NCI-H2171 (cell line): ENCODE results near the gene EXOC3.

ENCODE experiments used
- DNase-seq: peaks from one replicate; lab custom pipeline; 2025; lab: John Stamatoyannopoulos, UW

EXOC3 gene

GRCh38 chr5:439181-439580 lies 3.8 kb upstream of the EXOC3 start:
- DNase-seq = no peak

GRCh38 chr5:439636-440035 lies 3.3 kb upstream of the EXOC3 start:
- no peak for DNase-seq

GRCh38 chr5:440401-441201 lies 2.4 kb upstream of the EXOC3 start:
- no peak for DNase-seq

- no peak for DNase-seq
Observed at GRCh38 chr5:441996-442334, 1.0 kb upstream of the EXOC3 start.

GRCh38 chr5:443239-444151 lies 519 bp downstream of the EXOC3 start:
- no peak for DNase-seq

GRCh38 chr5:444226-444625 lies 1.2 kb downstream of the EXOC3 start:
- DNase-seq = no peak

- DNase-seq = no peak
Observed at GRCh38 chr5:445591-445990, 2.6 kb downstream of the EXOC3 start.

- DNase-seq = no peak
Observed at GRCh38 chr5:446066-446882, 3.3 kb downstream of the EXOC3 start.

- no peak for DNase-seq
Observed at GRCh38 chr5:446883-447263, 3.9 kb downstream of the EXOC3 start.

- DNase-seq = no peak
Observed at GRCh38 chr5:447501-447900, 4.5 kb downstream of the EXOC3 start.

GRCh38 chr5:448061-448765 lies 5.2 kb downstream of the EXOC3 start:
- no peak for DNase-seq

GRCh38 chr5:448766-449090 lies 5.8 kb downstream of the EXOC3 start:
- DNase-seq = no peak

- DNase-seq = no peak
Observed at GRCh38 chr5:449151-449550, 6.2 kb downstream of the EXOC3 start.

GRCh38 chr5:451587-452458 lies 8.8 kb downstream of the EXOC3 start:
- no peak for DNase-seq

GRCh38 chr5:452978-453710 lies 10.2 kb downstream of the EXOC3 start:
- no peak for DNase-seq

- DNase-seq = no peak
Observed at GRCh38 chr5:453725-454481, 10.9 kb downstream of the EXOC3 start.

- no peak for DNase-seq
Observed at GRCh38 chr5:454936-455335, 12.0 kb downstream of the EXOC3 start.

- DNase-seq = no peak
Observed at GRCh38 chr5:455806-456205, 12.8 kb downstream of the EXOC3 start.

- DNase-seq = no peak
Observed at GRCh38 chr5:456351-457194, 13.6 kb downstream of the EXOC3 start.
